Testis (tissue), 2 donors: Measurements from ENCODE around the gene PIEZO2.

Experiments
- CTCF ChIP-seq, 3 experiments: fragments of 450-650 bp in 2 of 3; fragments of 200-600 bp in 1 of 3; sonication (generic) in 1 of 3; IDR thresholded peaks; one replicate each; pipeline ENCODE4 v1.5.1; 2016 to 2019; ENCODE audit warnings: antibody characterized with exemption in 3 of 3, mild to moderate bottlenecking in 2 of 3, moderate library complexity in 1 of 3
- POLR2A ChIP-seq: fragments of 450-650 bp; IDR thresholded peaks from one replicate; pipeline ENCODE4 v1.6.1; 2017; ENCODE audit warnings: antibody characterized with exemption, mild to moderate bottlenecking, moderate library complexity

GRCh38 chr18:11002796-11003195 is 146.6 kb downstream of the PIEZO2 start:
- TF ChIP-seq POLR2A, result no peak
- TF ChIP-seq CTCF (IDR thresholded peaks at IDR 0.05), result no peak
